HFF-Myc (cell line): ENCODE measurements around the gene ACBD4.

Source experiments
- DNase-seq: peaks from one replicate; pipeline ENCODE4 v3.0.0-alpha.2; 2011; ENCODE audit warnings: low read depth; ENCODE audit errors: extremely low read depth
- H3K4me3 ChIP-seq: replicated peaks from 2 replicates; pipeline ENCODE4 v1.5.1; 2011; ENCODE audit warnings: low read depth, mild to moderate bottlenecking, control low read depth, low read length
- TF ChIP-seq, protein P1 (sequence below): IDR thresholded peaks from 2 replicates; pipeline ENCODE4 v1.5.1; 2012; ENCODE audit warnings: mild to moderate bottlenecking, low read depth, low read length, control low read depth; ENCODE audit errors: missing control alignments

ACBD4 gene

GRCh38 chr17:45135192-45135977, at the start of gene ACBD4:
ACBD4 (plus strand) TSS chr17:45135687; CDS start chr17:45136145, 458 bp downstream.
- peak; percentile 95 for DNase-seq
- H3K4me3 ChIP-seq, result peak within 1 kb of the TSS; percentile 54
- TF ChIP-seq, protein P1, sequence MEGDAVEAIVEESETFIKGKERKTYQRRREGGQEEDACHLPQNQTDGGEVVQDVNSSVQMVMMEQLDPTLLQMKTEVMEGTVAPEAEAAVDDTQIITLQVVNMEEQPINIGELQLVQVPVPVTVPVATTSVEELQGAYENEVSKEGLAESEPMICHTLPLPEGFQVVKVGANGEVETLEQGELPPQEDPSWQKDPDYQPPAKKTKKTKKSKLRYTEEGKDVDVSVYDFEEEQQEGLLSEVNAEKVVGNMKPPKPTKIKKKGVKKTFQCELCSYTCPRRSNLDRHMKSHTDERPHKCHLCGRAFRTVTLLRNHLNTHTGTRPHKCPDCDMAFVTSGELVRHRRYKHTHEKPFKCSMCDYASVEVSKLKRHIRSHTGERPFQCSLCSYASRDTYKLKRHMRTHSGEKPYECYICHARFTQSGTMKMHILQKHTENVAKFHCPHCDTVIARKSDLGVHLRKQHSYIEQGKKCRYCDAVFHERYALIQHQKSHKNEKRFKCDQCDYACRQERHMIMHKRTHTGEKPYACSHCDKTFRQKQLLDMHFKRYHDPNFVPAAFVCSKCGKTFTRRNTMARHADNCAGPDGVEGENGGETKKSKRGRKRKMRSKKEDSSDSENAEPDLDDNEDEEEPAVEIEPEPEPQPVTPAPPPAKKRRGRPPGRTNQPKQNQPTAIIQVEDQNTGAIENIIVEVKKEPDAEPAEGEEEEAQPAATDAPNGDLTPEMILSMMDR, result peak; percentile 100

- TF ChIP-seq, protein P1, result no peak
- DNase-seq, result no peak
- no peak overlapping the region for H3K4me3 ChIP-seq
Measured at GRCh38 chr17:45086391-45086790, 49.1 kb upstream of the ACBD4 start.

GRCh38 chr17:45086865-45087503, 48.5 kb upstream of the ACBD4 start:
- DNase-seq, result no peak
- TF ChIP-seq, protein P1, result no peak
- H3K4me3 ChIP-seq, result no peak overlapping the region

DNA sequence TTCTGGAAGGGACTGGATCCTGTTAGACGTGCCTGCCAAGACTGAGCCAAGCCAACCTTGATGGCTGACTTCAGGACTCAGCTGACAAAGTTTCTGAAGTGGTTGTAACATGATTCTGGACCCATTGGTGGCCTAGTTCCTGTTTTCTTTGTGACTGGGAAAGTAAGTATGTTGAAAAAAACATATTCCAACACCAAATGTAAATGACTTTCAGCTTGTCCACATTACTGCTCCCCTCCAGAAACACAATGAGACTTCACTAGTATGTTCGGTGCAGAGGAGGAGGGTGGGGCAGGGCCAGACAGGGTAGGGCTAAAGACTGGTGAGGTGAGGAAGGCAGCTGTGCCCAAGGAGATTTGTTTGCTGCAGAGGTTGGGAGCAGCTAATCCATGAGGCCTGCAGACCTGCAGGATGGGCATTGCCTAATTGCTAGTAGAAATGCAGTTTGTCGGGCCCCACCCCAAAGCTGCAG, 47.9 kb upstream of the ACBD4 start:
- no peak overlapping the region for H3K4me3 ChIP-seq
- DNase-seq, result no peak
- TF ChIP-seq, protein P1, result no peak

- no peak overlapping the region for H3K4me3 ChIP-seq
- DNase-seq, result no peak
- TF ChIP-seq, protein P1, result no peak
Measured at GRCh38 chr17:45087978-45088377, 47.5 kb upstream of the ACBD4 start.

DNA sequence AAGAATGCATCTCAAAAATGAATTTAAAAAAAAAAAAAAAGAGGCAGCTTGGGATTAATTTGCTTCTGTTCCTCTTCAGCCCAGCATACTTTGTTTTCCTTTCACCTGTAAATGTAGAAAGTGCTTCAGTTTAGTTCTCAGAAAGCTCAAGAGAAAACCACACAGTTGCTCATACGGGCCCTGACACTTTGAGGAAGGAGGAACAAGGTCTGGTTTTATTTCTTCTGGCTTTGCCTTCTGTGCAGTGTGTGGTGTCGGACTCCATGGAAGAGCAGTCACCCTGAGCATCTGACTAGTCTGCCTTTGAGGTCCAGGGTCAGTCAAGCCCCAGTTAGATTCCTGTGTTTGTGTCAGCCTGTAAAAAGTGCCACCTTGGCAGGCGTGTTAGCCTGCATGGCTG, 46.7 kb upstream of the ACBD4 start:
- TF ChIP-seq, protein P1, result no peak
- no peak for DNase-seq
- no peak overlapping the region for H3K4me3 ChIP-seq
